Measurements from ENCODE around the gene NFATC4. TPM values are rescaled to one million over a fixed set of nuclear protein-coding genes. Genes with fewer than 3 reads are reported as not detected.

NFATC4 gene
- total RNA-seq, 6 donors from 2014 or later: 8.5 to 98.5 (median 42.1) TPM

GRCh38 chr14:24409956-24410355 lies 42.0 kb downstream of the NFATC4 start:
- 88 to 89% methylated on average over 10 of the region's 10 CpGs for WGBS, 2 donors
- no peak for TF ChIP-seq POLR2AphosphoS5 (IDR thresholded peaks at IDR 0.05)
- TF ChIP-seq CTCF (IDR thresholded peaks at IDR 0.05): no peak
- no peak for TF ChIP-seq EP300 (IDR thresholded peaks at IDR 0.05)
- TF ChIP-seq POLR2A (IDR thresholded peaks at IDR 0.05): no peak
- H3K4me3 ChIP-seq: no peak overlapping the region
- no peaks in the 10 kb centered on the region for H3K9me3 ChIP-seq
- ATAC-seq (ENCODE audit: low FRiP score in 2 of 2): no peak
- no peaks in the 10 kb centered on the region for H3K4me1 ChIP-seq
- H3K36me3 ChIP-seq: peaks cover 0 to 60% (median 20%) of the 10 kb centered on the region in 4 donors
- no peaks in the 10 kb centered on the region for H3K27me3 ChIP-seq
- DNase-seq: peak; percentile 10 to 46
- no peak overlapping the region for H3K27ac ChIP-seq

GRCh38 chr14:24411443-24412389 lies 43.7 kb downstream of the NFATC4 start:
- H3K36me3 ChIP-seq: peaks cover 0 to 69% (median 25%) of the 10 kb centered on the region in 4 donors
- no peak overlapping the region for H3K4me3 ChIP-seq
- TF ChIP-seq EP300 (IDR thresholded peaks at IDR 0.05): no peak
- peak; percentile 61 to 77 (median 66) for TF ChIP-seq CTCF (IDR thresholded peaks at IDR 0.05)
- no peak for TF ChIP-seq POLR2AphosphoS5 (IDR thresholded peaks at IDR 0.05)
- no peaks in the 10 kb centered on the region for H3K4me1 ChIP-seq
- H3K27ac ChIP-seq: no peak overlapping the region
- DNase-seq (peak in 1 of 2 donors; percentile 49), ATAC-seq (ENCODE audit: low FRiP score in 2 of 2) (peak in 1 of 2 donors; percentile 74)
- H3K9me3 ChIP-seq: no peaks in the 10 kb centered on the region
- H3K27me3 ChIP-seq: no peaks in the 10 kb centered on the region
- whole genome bisulfite sequencing, 2 donors: 64 to 68% methylated on average over 10 to 16 of the region's 16 CpGs

- peaks cover 0 to 55% (median 21%) of the 10 kb centered on the region in 4 donors for H3K36me3 ChIP-seq
- no peak for ATAC-seq (ENCODE audit: low FRiP score in 2 of 2)
Measured at GRCh38 chr14:24414077-24414476, 46.1 kb downstream of the NFATC4 start.

GRCh38 chr14:24414732-24415420 lies 46.9 kb downstream of the NFATC4 start:
- no peaks in the 10 kb centered on the region for H3K9me3 ChIP-seq
- no peak overlapping the region for H3K27ac ChIP-seq
- no peak overlapping the region for H3K4me3 ChIP-seq
- H3K4me1 ChIP-seq: peaks cover 2 to 10% (median 5%) of the 10 kb centered on the region in 4 donors
- WGBS, 2 donors: 85 to 95% methylated on average over 11 to 15 of the region's 15 CpGs
- peaks cover 0 to 47% (median 20%) of the 10 kb centered on the region in 4 donors for H3K36me3 ChIP-seq
- peak; percentile 18 to 44 for DNase-seq
- no peaks in the 10 kb centered on the region for H3K27me3 ChIP-seq
- TF ChIP-seq CTCF (IDR thresholded peaks at IDR 0.05) (no peak), EP300 (IDR thresholded peaks at IDR 0.05) (no peak), POLR2A (IDR thresholded peaks at IDR 0.05) (no peak), POLR2AphosphoS5 (IDR thresholded peaks at IDR 0.05) (no peak)
- no peak for ATAC-seq (ENCODE audit: low FRiP score in 2 of 2)

More at GRCh38 chr14:24414077-24414476, 46.1 kb downstream of the NFATC4 start:
- Histone ChIP-seq H3K9me3 (no peaks in the 10 kb centered on the region), H3K4me3 (no peak overlapping the region), H3K4me1 (peaks cover 2 to 10% (median 5%) of the 10 kb centered on the region in 4 donors), H3K27ac (no peak overlapping the region), H3K27me3 (no peaks in the 10 kb centered on the region)
- DNase-seq: no peak
- TF ChIP-seq CTCF (IDR thresholded peaks at IDR 0.05) (no peak), POLR2AphosphoS5 (IDR thresholded peaks at IDR 0.05) (no peak), EP300 (IDR thresholded peaks at IDR 0.05) (no peak), POLR2A (IDR thresholded peaks at IDR 0.05) (no peak)
- WGBS, 2 donors: 93 to 100% methylated on average over 1 of the region's 1 CpG

All from upper lobe of left lung (tissue), 6 donors.